SK-N-SH (cell line): ENCODE measurements around the gene SNAP29. TPM values are rescaled to one million over a fixed set of nuclear protein-coding genes. Genes with fewer than 3 reads are reported as not detected.
"Not testable (repeated sequence)": the region's sequence is repeated elsewhere in the genome, so short reads cannot be mapped to it uniquely, and the experiment has no call there.

Experiments
- CTCF ChIA-PET: fragments of 300-600, 350-600 bp; formaldehyde crosslinking; extraction: SDS; loops from one replicate; lab custom pipeline; 2021; lab: Yijun Ruan, JAX
- POLR2A ChIA-PET: fragments of 350-600 bp; sonication (Branson Sonifier 250); formaldehyde crosslinking; extraction: SDS; loops from one replicate; lab custom pipeline; 2020; ENCODE audit warnings: antibody characterized with exemption, inconsistent platforms; lab: Yijun Ruan, JAX
- DNase-seq: peaks from one replicate; pipeline ENCODE4 v3.0.0; 2012
- H2AFZ ChIP-seq: fragments of 200-600 bp; sonication (generic); 2 replicates; pipeline ENCODE4 v1.8.1; 2016; ENCODE audit warnings: antibody characterized with exemption, mild to moderate bottlenecking, low read depth
- H3F3A ChIP-seq: fragments of 200-600 bp; sonication (generic); replicated peaks from 2 replicates; pipeline ENCODE3; 2016; ENCODE audit warnings: antibody characterized with exemption, mild to moderate bottlenecking; ENCODE audit not compliant: insufficient read depth
- H3K27ac ChIP-seq, 2 experiments: fragments of 200-500 bp in 1 of 2; fragments of 200-600 bp in 1 of 2; sonication (Bioruptor generic) in 1 of 2; sonication (generic), shearing (Covaris generic) in 1 of 2; 2 replicates each; pipeline versions ENCODE4 v1.5.1 to v1.6.1; 2014 to 2016; ENCODE audit warnings: low read depth in 2 of 2, inconsistent platforms in 1 of 2, low read length in 1 of 2, mild to moderate bottlenecking in 1 of 2, mixed read lengths in 1 of 2
- H3K27me3 ChIP-seq: fragments of 200-600 bp; sonication (generic), shearing (Covaris generic); 2 replicates; pipeline ENCODE4 v1.6.1; 2016; ENCODE audit warnings: mixed run types; ENCODE audit not compliant: insufficient read depth
- H3K36me3 ChIP-seq, 2 experiments: fragments of 200-500 bp in 1 of 2; fragments of 200-600 bp in 1 of 2; sonication (Bioruptor generic) in 1 of 2; sonication (generic) in 1 of 2; replicated peaks in 1 of 2; 2 replicates each; pipeline versions ENCODE3 to v1.5.1; 2014 to 2016; ENCODE audit warnings: low read length in 1 of 2, mild to moderate bottlenecking in 1 of 2; ENCODE audit not compliant: insufficient read depth in 2 of 2, control insufficient read depth in 1 of 2
- H3K4me1 ChIP-seq, 2 experiments: fragments of 200-500 bp in 1 of 2; fragments of 200-600 bp in 1 of 2; sonication (Bioruptor generic) in 1 of 2; sonication (generic), shearing (Covaris generic) in 1 of 2; 2 replicates each; pipeline versions ENCODE4 v1.5.1 to v1.6.1; 2014 to 2016; ENCODE audit warnings: low read depth in 1 of 2, low read length in 1 of 2, mixed run types in 1 of 2; ENCODE audit not compliant: insufficient read depth in 2 of 2, control insufficient read depth in 1 of 2
- H3K4me2 ChIP-seq: fragments of 200-600 bp; sonication (generic), shearing (Covaris generic); 2 replicates; pipeline ENCODE4 v1.6.1; 2017; ENCODE audit warnings: mixed run types
- H3K4me3 ChIP-seq, 2 experiments: fragments of 200-500 bp in 1 of 2; fragments of 200-600 bp in 1 of 2; sonication (Bioruptor generic) in 1 of 2; sonication (generic), shearing (Covaris generic) in 1 of 2; 2 replicates each; pipeline versions ENCODE4 v1.5.1 to v1.8.1; 2014 to 2016; ENCODE audit warnings: low read depth in 2 of 2, inconsistent platforms in 1 of 2, low read length in 1 of 2, mild to moderate bottlenecking in 1 of 2, mixed read lengths in 1 of 2, moderate library complexity in 1 of 2
- H3K79me2 ChIP-seq: fragments of 200-600 bp; sonication (generic); 2 replicates; pipeline ENCODE4 v1.8.1; 2017; ENCODE audit warnings: mild to moderate bottlenecking; ENCODE audit not compliant: insufficient read depth
- H3K9ac ChIP-seq: fragments of 200-600 bp; sonication (generic); 2 replicates; pipeline ENCODE4 v1.6.1; 2017; ENCODE audit warnings: mixed run types
- H3K9me2 ChIP-seq: fragments of 200-600 bp; sonication (generic); 2 replicates; pipeline ENCODE4 v1.6.1; 2017; ENCODE audit warnings: mixed run types
- H3K9me3 ChIP-seq: fragments of 200-600 bp; sonication (generic); 2 replicates; pipeline ENCODE4 v1.6.1; 2017; ENCODE audit warnings: mixed run types, mild to moderate bottlenecking, moderate library complexity
- H4K20me1 ChIP-seq: fragments of 200-600 bp; sonication (generic); 2 replicates; pipeline ENCODE4 v1.6.1; 2017; ENCODE audit warnings: mild to moderate bottlenecking, mixed run types; ENCODE audit not compliant: insufficient read depth
- EP300 ChIP-seq, 2 experiments: IDR thresholded peaks; 2 replicates each; pipeline versions ENCODE4 v1.4.0 to v1.6.1; 2012; ENCODE audit warnings: borderline replicate concordance in 1 of 2, low read depth in 1 of 2, low read length in 1 of 2
- EZH2phosphoT487 ChIP-seq: fragments of 200-600 bp; sonication (generic); IDR thresholded peaks from 2 replicates; pipeline ENCODE4 v1.6.1; 2017; ENCODE audit warnings: low read depth, mixed run types, mild to moderate bottlenecking, antibody characterized with exemption, moderate library complexity, borderline replicate concordance
- FOSL2 ChIP-seq: IDR thresholded peaks from 2 replicates; pipeline ENCODE4 v1.4.0; 2012; ENCODE audit warnings: low read depth, mild to moderate bottlenecking, moderate library complexity, borderline replicate concordance
- FOXM1 ChIP-seq: IDR thresholded peaks from 2 replicates; pipeline ENCODE4 v1.4.0; 2012; ENCODE audit warnings: low read depth, mild to moderate bottlenecking
- GATA2 ChIP-seq: sonication (generic); formaldehyde crosslinking; IDR thresholded peaks from 2 replicates; pipeline ENCODE4 v1.5.0; 2020; ENCODE audit warnings: mild to moderate bottlenecking, missing genetic modification reagents
- MEF2A ChIP-seq: IDR thresholded peaks from 2 replicates; pipeline ENCODE4 v1.4.0; 2012; ENCODE audit warnings: low read depth, borderline replicate concordance
- NFIC ChIP-seq: IDR thresholded peaks from 2 replicates; pipeline ENCODE4 v1.4.0; 2012; ENCODE audit warnings: borderline replicate concordance
- POLR2AphosphoS5 ChIP-seq: IDR thresholded peaks from 2 replicates; pipeline ENCODE4 v1.6.1; 2012; ENCODE audit warnings: low read depth, low read length
- RAD21 ChIP-seq: IDR thresholded peaks from 2 replicates; pipeline ENCODE4 v1.6.1; 2012; ENCODE audit warnings: mild to moderate bottlenecking, low read length
- RCOR1 ChIP-seq: fragments of 150-350 bp; IDR thresholded peaks from 2 replicates; pipeline ENCODE4 v1.6.1; 2017; ENCODE audit warnings: antibody characterized with exemption, low read length
- RFX5 ChIP-seq: IDR thresholded peaks from 2 replicates; pipeline ENCODE4 v1.6.1; 2012; ENCODE audit warnings: mild to moderate bottlenecking, improper control_type of control experiment, low read length
- RXRA ChIP-seq: IDR thresholded peaks from 2 replicates; pipeline ENCODE4 v1.4.0; 2012; ENCODE audit warnings: low read depth, mild to moderate bottlenecking, borderline replicate concordance
- SIN3A ChIP-seq: IDR thresholded peaks from 2 replicates; pipeline ENCODE4 v1.6.1; 2012; ENCODE audit warnings: low read depth, mild to moderate bottlenecking, low read length, moderate library complexity, borderline replicate concordance
- YY1 ChIP-seq: IDR thresholded peaks from 2 replicates; pipeline ENCODE4 v1.4.0; 2012; ENCODE audit warnings: low read depth, mild to moderate bottlenecking
- WGBS: methylation state at CpG from one replicate; pipeline ENCODE4 v1.1.6; 2017; ENCODE audit warnings: low lambda C conversion rate; 5-methylcytosine and 5-hydroxymethylcytosine counted together
- polyA plus RNA-seq, 3 experiments: library from polyadenylated mRNA; depleted of rRNA; stranded (reverse); fragments of >200 nt; gene quantifications; 2 replicates each; pipeline ENCODE4 v1.2.3, GENCODE V29; 2012
- TF ChIP-seq, protein P1 (sequence below): fragments of 200-600 bp; sonication (generic); IDR thresholded peaks from 2 replicates; pipeline ENCODE4 v1.6.1; 2017; ENCODE audit warnings: antibody characterized with exemption, mild to moderate bottlenecking, moderate library complexity
- TF ChIP-seq, protein P2 (sequence below): fragments of 150-350 bp; IDR thresholded peaks from 2 replicates; pipeline ENCODE4 v1.6.1; 2016; ENCODE audit warnings: mild to moderate bottlenecking, low read depth, low read length

The SNAP29 gene
- polyA plus RNA-seq, 1 of the 3 experiments (the other 2 are of a cell fraction) = 37.3 TPM

DNA sequence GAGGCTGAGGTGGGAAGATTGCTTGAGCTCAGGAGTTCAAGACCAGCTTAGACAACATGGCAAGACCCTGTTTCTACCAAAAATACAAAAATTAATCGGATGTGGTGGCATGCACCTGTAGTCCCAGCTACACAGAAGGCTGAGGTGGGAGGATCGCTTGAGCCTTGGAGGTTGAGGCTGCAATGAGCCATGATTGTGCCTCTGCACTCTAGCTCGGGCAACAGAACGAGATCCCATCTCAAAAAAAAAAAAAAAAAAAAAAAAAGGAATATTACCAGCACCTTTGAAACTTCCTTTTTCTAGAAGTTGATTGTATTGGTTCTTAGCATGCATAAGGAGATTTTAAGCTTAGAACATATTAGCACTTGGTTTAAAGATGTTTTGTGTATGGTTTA lies 69.8 kb downstream of the SNAP29 start:
- no peak overlapping the region for H3K4me2 ChIP-seq
- ChIA-PET POLR2A (no interaction called here), CTCF (interaction anchor here (0.9 to 1.9 kb wide), 4 partner anchors 8 to 33 kb away, joined by 3 to 5 read pairs (median 4); partner anchors contain the start of gene CRKL)
- no peaks in the 10 kb centered on the region for H3K9me3 ChIP-seq
- no peak overlapping the region for H3K4me3 ChIP-seq
- no peak overlapping the region for H2AFZ ChIP-seq
- peaks cover 100% of the 10 kb centered on the region for H3K79me2 ChIP-seq
- H3K36me3 ChIP-seq = peaks cover 3 to 11% of the 10 kb centered on the region in 2 experiments
- H3F3A ChIP-seq = peaks cover 3% of the 10 kb centered on the region
- peaks cover 92% of the 10 kb centered on the region for H4K20me1 ChIP-seq
- H3K9ac ChIP-seq = no peak overlapping the region
- H3K9me2 ChIP-seq = no peaks in the 10 kb centered on the region
- DNase-seq = no peak
- H3K4me1 ChIP-seq = no peaks in the 10 kb centered on the region
- 96% methylated on average over 4 of the region's 4 CpGs for WGBS
- H3K27me3 ChIP-seq = no peaks in the 10 kb centered on the region
- TF ChIP-seq RAD21 (no peak), EP300 (IDR thresholded peaks at IDR 0.05; ENCODE audit: borderline replicate concordance in 1 of 2, low read depth in 1 of 2, low read length in 1 of 2) (no peak), RCOR1 (no peak), YY1 (no peak), RFX5 (no peak), EZH2phosphoT487 (no peak), RXRA (no peak), GATA2 (CRISPR knock-in tag) (no peak)
- TF ChIP-seq, protein P1, sequence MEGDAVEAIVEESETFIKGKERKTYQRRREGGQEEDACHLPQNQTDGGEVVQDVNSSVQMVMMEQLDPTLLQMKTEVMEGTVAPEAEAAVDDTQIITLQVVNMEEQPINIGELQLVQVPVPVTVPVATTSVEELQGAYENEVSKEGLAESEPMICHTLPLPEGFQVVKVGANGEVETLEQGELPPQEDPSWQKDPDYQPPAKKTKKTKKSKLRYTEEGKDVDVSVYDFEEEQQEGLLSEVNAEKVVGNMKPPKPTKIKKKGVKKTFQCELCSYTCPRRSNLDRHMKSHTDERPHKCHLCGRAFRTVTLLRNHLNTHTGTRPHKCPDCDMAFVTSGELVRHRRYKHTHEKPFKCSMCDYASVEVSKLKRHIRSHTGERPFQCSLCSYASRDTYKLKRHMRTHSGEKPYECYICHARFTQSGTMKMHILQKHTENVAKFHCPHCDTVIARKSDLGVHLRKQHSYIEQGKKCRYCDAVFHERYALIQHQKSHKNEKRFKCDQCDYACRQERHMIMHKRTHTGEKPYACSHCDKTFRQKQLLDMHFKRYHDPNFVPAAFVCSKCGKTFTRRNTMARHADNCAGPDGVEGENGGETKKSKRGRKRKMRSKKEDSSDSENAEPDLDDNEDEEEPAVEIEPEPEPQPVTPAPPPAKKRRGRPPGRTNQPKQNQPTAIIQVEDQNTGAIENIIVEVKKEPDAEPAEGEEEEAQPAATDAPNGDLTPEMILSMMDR = no peak
- TF ChIP-seq, protein P2, sequence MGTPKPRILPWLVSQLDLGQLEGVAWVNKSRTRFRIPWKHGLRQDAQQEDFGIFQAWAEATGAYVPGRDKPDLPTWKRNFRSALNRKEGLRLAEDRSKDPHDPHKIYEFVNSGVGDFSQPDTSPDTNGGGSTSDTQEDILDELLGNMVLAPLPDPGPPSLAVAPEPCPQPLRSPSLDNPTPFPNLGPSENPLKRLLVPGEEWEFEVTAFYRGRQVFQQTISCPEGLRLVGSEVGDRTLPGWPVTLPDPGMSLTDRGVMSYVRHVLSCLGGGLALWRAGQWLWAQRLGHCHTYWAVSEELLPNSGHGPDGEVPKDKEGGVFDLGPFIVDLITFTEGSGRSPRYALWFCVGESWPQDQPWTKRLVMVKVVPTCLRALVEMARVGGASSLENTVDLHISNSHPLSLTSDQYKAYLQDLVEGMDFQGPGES = no peak
- TF ChIP-seq, all 33 proteins: peak for 0
- no peak overlapping the region for H3K27ac ChIP-seq

DNA sequence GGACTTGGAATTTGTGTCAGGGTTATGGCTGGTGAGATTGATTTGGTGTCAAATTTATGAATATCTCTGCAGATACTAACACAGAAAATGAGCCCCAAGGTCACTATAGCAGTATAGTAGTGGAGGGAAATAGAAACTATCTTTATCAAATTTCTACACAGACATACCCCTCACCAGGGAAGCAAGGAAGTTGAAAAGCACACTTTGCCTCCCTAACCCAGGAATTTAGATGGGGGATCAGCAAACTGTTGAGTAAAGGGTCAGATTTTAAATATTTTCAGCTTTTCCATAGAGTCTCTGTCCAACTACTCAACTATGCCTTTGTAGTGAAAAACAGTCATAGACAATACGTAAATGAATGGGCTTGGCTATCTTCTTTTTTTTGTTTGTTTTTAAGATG lies 71.2 kb downstream of the SNAP29 start:
- TF ChIP-seq RXRA = no peak
- no peak for TF ChIP-seq EZH2phosphoT487
- TF ChIP-seq, protein P1 = no peak
- TF ChIP-seq FOSL2 = no peak
- TF ChIP-seq MEF2A = no peak
- no peak for TF ChIP-seq POLR2AphosphoS5
- TF ChIP-seq SIN3A = no peak
- TF ChIP-seq FOXM1 = no peak
- TF ChIP-seq NFIC = no peak
- TF ChIP-seq YY1 = no peak
- Histone ChIP-seq H3K27ac (no peak overlapping the region), H4K20me1 (peaks cover 92% of the 10 kb centered on the region), H3K36me3 (peaks cover 6 to 14% of the 10 kb centered on the region in 2 experiments), H3K4me1 (no peaks in the 10 kb centered on the region), H3K9me3 (no peaks in the 10 kb centered on the region), H3K4me3 (no peak overlapping the region), H3F3A (peaks cover 7% of the 10 kb centered on the region), H3K4me2 (no peak overlapping the region), H3K79me2 (peaks cover 100% of the 10 kb centered on the region), H3K27me3 (no peaks in the 10 kb centered on the region), H3K9me2 (no peaks in the 10 kb centered on the region), H2AFZ (no peak overlapping the region), H3K9ac (no peak overlapping the region)
- POLR2A ChIA-PET = no interaction called here
- no peak for DNase-seq
- CTCF ChIA-PET = no interaction called here
- WGBS = 100% methylated on average over 1 of the region's 1 CpG

DNA sequence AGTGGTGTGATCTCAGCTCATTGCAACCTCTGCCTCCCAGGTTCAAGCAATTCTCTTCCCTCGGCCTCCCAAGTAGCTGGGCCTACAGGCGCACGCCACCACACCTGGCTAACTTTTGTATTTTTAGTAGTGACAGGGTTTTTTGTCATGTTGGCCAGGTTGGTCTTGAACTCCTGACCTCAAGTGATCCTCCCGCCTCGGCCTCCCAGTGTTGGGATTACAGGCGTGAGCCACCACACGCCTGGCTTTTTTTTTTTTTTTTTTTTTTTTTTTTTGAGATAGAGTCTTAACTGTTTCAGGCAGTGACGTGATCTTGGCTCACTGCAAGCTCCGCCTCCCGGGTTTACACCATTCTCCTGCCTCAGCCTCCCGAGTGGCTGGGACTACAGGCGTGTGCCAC lies 71.6 kb downstream of the SNAP29 start:
- H3F3A ChIP-seq, H3K9me2 ChIP-seq, POLR2A ChIA-PET, H3K27ac ChIP-seq, CTCF ChIA-PET, H2AFZ ChIP-seq, H3K4me1 ChIP-seq, H3K9ac ChIP-seq, DNase-seq, H3K4me2 ChIP-seq, H3K4me3 ChIP-seq, H3K9me3 ChIP-seq, H3K27me3 ChIP-seq: not testable (repeated sequence)
- peaks cover 6 to 14% of the 10 kb centered on the region in 2 experiments for H3K36me3 ChIP-seq
- WGBS = 97% methylated on average over 12 of the region's 12 CpGs
- peaks cover 92% of the 10 kb centered on the region for H4K20me1 ChIP-seq
- H3K79me2 ChIP-seq = peaks cover 100% of the 10 kb centered on the region
